Mesenchymal stem cell (in vitro differentiated cells and primary cell): ENCODE measurements around the gene HHIPL1.

Experiments
- DNase-seq: peaks from one replicate; pipeline ENCODE4 v3.0.0-alpha.2; 2013
- H2AFZ ChIP-seq: one replicate; pipeline ENCODE4 v1.6.1; 2013; ENCODE audit warnings: low read depth, mild to moderate bottlenecking, control low read depth, inconsistent platforms, low read length, moderate library complexity
- H2AK5ac ChIP-seq: 2 replicates; pipeline ENCODE4 v1.6.1; 2013; ENCODE audit warnings: low read length, moderate library complexity, mild to moderate bottlenecking, inconsistent platforms; ENCODE audit not compliant: severe bottlenecking
- H2BK120ac ChIP-seq: one replicate; pipeline ENCODE4 v1.6.1; 2013; ENCODE audit warnings: low read depth, mild to moderate bottlenecking, inconsistent platforms, low read length, moderate library complexity
- H2BK12ac ChIP-seq, 2 experiments: one replicate each; pipeline ENCODE4 v1.6.1; 2013; ENCODE audit warnings: inconsistent platforms in 2 of 2, low read length in 2 of 2, mild to moderate bottlenecking in 2 of 2, moderate library complexity in 2 of 2, control low read depth in 1 of 2
- H2BK15ac ChIP-seq: one replicate; pipeline ENCODE4 v1.6.1; 2013; ENCODE audit warnings: mild to moderate bottlenecking, low read depth, inconsistent platforms; ENCODE audit not compliant: poor library complexity, severe bottlenecking
- H2BK5ac ChIP-seq: 2 replicates; pipeline ENCODE4 v1.6.1; 2013; ENCODE audit warnings: low read depth, mild to moderate bottlenecking, low read length, control low read depth, inconsistent platforms; ENCODE audit not compliant: poor library complexity, severe bottlenecking
- H3K14ac ChIP-seq, 2 experiments: one replicate each; pipeline ENCODE4 v1.6.1; 2013; ENCODE audit warnings: inconsistent platforms in 2 of 2, low read length in 2 of 2, control low read depth in 1 of 2, mild to moderate bottlenecking in 1 of 2, moderate library complexity in 1 of 2
- H3K18ac ChIP-seq, 2 experiments: one replicate each; pipeline ENCODE4 v1.6.1; 2013; ENCODE audit warnings: inconsistent platforms in 2 of 2, low read length in 2 of 2, control low read depth in 1 of 2, low read depth in 1 of 2, mild to moderate bottlenecking in 1 of 2
- H3K23ac ChIP-seq, 2 experiments: one replicate each; pipeline ENCODE4 v1.6.1; 2013; ENCODE audit warnings: inconsistent platforms in 2 of 2, low read length in 2 of 2, mild to moderate bottlenecking in 2 of 2, moderate library complexity in 2 of 2, control low read depth in 1 of 2
- H3K27ac ChIP-seq: 2 replicates; pipeline ENCODE4 v1.5.1; 2013; ENCODE audit warnings: mild to moderate bottlenecking, moderate library complexity, low read length, control low read depth, inconsistent platforms; ENCODE audit not compliant: poor library complexity, severe bottlenecking
- H3K27me3 ChIP-seq, 2 experiments: 2 replicates each; pipeline versions ENCODE4 v1.6.1 to v1.7.0; 2013; ENCODE audit warnings: low read length in 2 of 2, mild to moderate bottlenecking in 2 of 2, moderate library complexity in 2 of 2, control low read depth in 1 of 2, inconsistent platforms in 1 of 2; ENCODE audit not compliant: control insufficient read depth in 1 of 2, insufficient read depth in 1 of 2
- H3K36me3 ChIP-seq, 2 experiments: 2 replicates each; pipeline versions ENCODE4 v1.6.1 to v1.7.0; 2013; ENCODE audit warnings: low read length in 2 of 2, control low read depth in 1 of 2, inconsistent platforms in 1 of 2, low read depth in 1 of 2, mild to moderate bottlenecking in 1 of 2; ENCODE audit not compliant: insufficient read depth in 2 of 2, control insufficient read depth in 1 of 2
- H3K4ac ChIP-seq, 2 experiments: one replicate each; pipeline ENCODE4 v1.6.1; 2013; ENCODE audit warnings: inconsistent platforms in 2 of 2, low read length in 2 of 2, mild to moderate bottlenecking in 2 of 2, moderate library complexity in 2 of 2, control low read depth in 1 of 2, low read depth in 1 of 2
- H3K4me1 ChIP-seq: 2 replicates; pipeline ENCODE4 v1.6.1; 2013; ENCODE audit warnings: low read depth, low read length, control low read depth; ENCODE audit not compliant: control insufficient read depth, insufficient read depth
- H3K4me2 ChIP-seq: 2 replicates; pipeline ENCODE4 v1.6.1; 2013; ENCODE audit warnings: low read length, mild to moderate bottlenecking, inconsistent platforms; ENCODE audit not compliant: poor library complexity, severe bottlenecking
- H3K4me3 ChIP-seq, 2 experiments: 2 replicates each; pipeline versions ENCODE4 v1.5.1 to v1.7.0; 2013; ENCODE audit warnings: low read length in 2 of 2, mild to moderate bottlenecking in 2 of 2, control low read depth in 1 of 2, low read depth in 1 of 2; ENCODE audit not compliant: insufficient read depth in 1 of 2
- H3K79me1 ChIP-seq: replicated peaks from 2 replicates; pipeline ENCODE4 v1.6.1; 2013; ENCODE audit warnings: mild to moderate bottlenecking, control low read depth, low read length, inconsistent platforms; ENCODE audit not compliant: poor library complexity, severe bottlenecking
- H3K9ac ChIP-seq: 2 replicates; pipeline ENCODE4 v1.7.0; 2013; ENCODE audit warnings: mild to moderate bottlenecking, low read length, moderate library complexity
- H3K9me3 ChIP-seq: 2 replicates; pipeline ENCODE4 v1.7.0; 2013; ENCODE audit warnings: mild to moderate bottlenecking, low read length; ENCODE audit not compliant: control insufficient read depth
- H4K8ac ChIP-seq: one replicate; pipeline ENCODE4 v1.6.1; 2013; ENCODE audit warnings: inconsistent platforms, mild to moderate bottlenecking, low read length, moderate library complexity
- H4K91ac ChIP-seq: one replicate; pipeline ENCODE4 v1.6.1; 2013; ENCODE audit warnings: mild to moderate bottlenecking, low read length, inconsistent platforms
- WGBS: methylation state at CpG from one replicate; pipeline ENCODE4 v1.1.7; 2013; ENCODE audit warnings: mixed read lengths; 5-methylcytosine and 5-hydroxymethylcytosine counted together

HHIPL1 gene

DNA sequence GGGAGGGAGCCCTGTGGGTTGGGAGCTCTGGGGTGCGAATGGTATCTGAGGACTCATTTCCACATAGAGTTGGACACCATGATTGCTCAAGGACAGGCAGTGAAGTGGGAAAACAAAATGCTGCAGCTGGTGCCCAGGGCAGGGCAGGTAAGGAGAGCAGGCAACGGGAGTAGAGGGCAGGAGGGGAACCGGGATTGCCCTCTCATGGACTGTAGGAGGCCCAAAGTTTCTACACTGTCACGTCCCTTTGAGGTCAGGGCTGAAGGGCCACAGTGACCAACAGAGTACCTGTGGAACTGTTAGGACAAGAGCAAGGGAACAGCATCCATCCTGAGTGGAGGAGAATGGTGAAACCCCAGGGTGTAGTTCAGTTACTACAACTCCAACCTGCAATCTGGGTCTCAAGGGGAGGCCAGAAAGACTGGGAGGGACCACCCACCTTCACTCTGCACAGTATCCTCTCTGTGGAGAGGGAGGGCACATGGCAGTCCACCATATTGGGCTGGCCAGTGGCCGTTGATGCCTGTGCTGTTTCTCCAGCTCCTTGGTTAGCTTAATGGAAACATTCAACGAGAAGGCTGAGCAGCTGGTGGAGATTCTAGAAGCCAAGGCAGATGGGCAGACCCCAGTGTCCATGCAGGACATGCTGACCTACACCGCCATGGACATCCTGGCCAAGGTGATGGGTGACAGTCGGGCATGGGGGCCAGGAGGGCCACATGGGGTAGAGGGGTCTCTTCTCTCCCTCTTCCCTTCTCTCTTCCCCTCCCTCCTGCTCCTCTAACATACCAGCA is 61.4 kb downstream of the HHIPL1 start:
- 67% methylated on average over 8 of the region's 8 CpGs for WGBS

DNA sequence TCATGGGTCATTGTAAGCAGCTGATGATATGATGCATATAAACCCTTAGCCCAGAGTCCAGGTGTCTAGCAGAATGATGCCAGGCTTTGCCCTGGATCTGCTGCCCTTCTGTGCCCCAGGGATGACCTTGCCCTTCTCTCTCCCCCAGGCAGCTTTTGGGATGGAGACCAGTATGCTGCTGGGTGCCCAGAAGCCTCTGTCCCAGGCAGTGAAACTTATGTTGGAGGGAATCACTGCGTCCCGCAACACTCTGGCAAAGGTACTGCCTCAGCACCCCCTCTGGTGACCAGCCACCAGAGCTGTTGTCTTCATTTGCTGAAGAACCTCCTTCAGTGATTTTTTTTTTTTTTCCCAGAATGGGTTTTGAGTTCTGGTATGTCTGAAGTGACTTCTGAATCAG is 62.5 kb downstream of the HHIPL1 start:
- Histone ChIP-seq H3K36me3 (no peaks in the 10 kb centered on the region), H3K9ac (no peak overlapping the region)

More for the DNA sequence above, 61.4 kb downstream of the HHIPL1 start:
- Histone ChIP-seq H2BK5ac (no peak overlapping the region), H3K14ac (no peak overlapping the region), H3K23ac (no peak overlapping the region), H3K27ac (no peak overlapping the region), H3K4me2 (no peak overlapping the region), H3K4me1 (no peaks in the 10 kb centered on the region), H3K79me1 (no peaks in the 10 kb centered on the region), H3K9me3 (peaks cover 23% of the 10 kb centered on the region), H2AFZ (no peak overlapping the region), H2BK12ac (no peak overlapping the region), H3K4me3 (no peak overlapping the region), H3K4ac (no peak overlapping the region), H2BK15ac (no peak overlapping the region), H3K9ac (no peak overlapping the region), H3K27me3 (no peaks in the 10 kb centered on the region), H2BK120ac (no peak overlapping the region), H4K91ac (no peak overlapping the region), H3K18ac (no peak overlapping the region), H4K8ac (no peak overlapping the region), H2AK5ac (no peak overlapping the region), H3K36me3 (no peaks in the 10 kb centered on the region)
- DNase-seq, result no peak

DNA sequence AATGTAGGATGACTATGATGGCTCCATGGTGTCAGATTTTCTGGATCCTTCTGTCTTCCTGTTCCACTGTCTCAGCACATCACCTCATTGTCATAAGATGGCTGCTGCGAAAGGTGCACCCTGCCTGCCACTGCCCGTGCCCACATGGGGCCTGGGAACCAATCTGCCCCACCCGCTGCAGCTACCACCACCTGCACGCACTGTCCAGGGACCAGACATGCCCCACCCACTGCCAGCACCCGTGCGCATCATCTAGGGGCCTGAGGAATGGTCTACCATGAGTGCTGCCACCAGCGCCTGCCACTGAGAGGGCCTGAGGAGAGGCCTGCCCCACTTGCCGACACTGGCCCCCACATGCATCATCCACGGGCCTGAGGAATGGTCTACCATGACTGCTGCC is 63.0 kb downstream of the HHIPL1 start:
- no peaks in the 10 kb centered on the region for H3K27me3 ChIP-seq
- no peak overlapping the region for H4K91ac ChIP-seq
- H2BK120ac ChIP-seq, result no peak overlapping the region
- DNase-seq, result no peak
- H3K4me3 ChIP-seq, result no peak overlapping the region
- H3K18ac ChIP-seq, result no peak overlapping the region
- H2BK12ac ChIP-seq, result no peak overlapping the region
- H3K9me3 ChIP-seq, result peaks cover 27% of the 10 kb centered on the region
- H3K27ac ChIP-seq, result no peak overlapping the region
- H3K4me2 ChIP-seq, result no peak overlapping the region
- no peak overlapping the region for H3K9ac ChIP-seq
- no peak overlapping the region for H3K14ac ChIP-seq
- H3K4me1 ChIP-seq, result no peaks in the 10 kb centered on the region
- no peak overlapping the region for H3K4ac ChIP-seq
- no peak overlapping the region for H3K23ac ChIP-seq
- no peak overlapping the region for H2BK15ac ChIP-seq
- H3K36me3 ChIP-seq, result no peaks in the 10 kb centered on the region
- no peak overlapping the region for H2BK5ac ChIP-seq
- 87% methylated on average over 9 of the region's 9 CpGs for WGBS
- no peak overlapping the region for H2AK5ac ChIP-seq
- no peaks in the 10 kb centered on the region for H3K79me1 ChIP-seq
- H2AFZ ChIP-seq, result no peak overlapping the region
- H4K8ac ChIP-seq, result no peak overlapping the region

More for the DNA sequence above, 62.5 kb downstream of the HHIPL1 start:
- Histone ChIP-seq H3K4me2 (no peak overlapping the region), H3K18ac (no peak overlapping the region), H3K9me3 (peaks cover 23% of the 10 kb centered on the region), H2BK5ac (no peak overlapping the region), H3K79me1 (no peaks in the 10 kb centered on the region), H3K23ac (no peak overlapping the region), H2BK15ac (no peak overlapping the region), H3K27me3 (no peaks in the 10 kb centered on the region), H3K4me1 (no peaks in the 10 kb centered on the region), H3K4ac (no peak overlapping the region), H4K8ac (no peak overlapping the region), H2AFZ (no peak overlapping the region), H2BK120ac (no peak overlapping the region), H4K91ac (no peak overlapping the region), H2AK5ac (no peak overlapping the region), H2BK12ac (no peak overlapping the region), H3K4me3 (no peak overlapping the region), H3K14ac (no peak overlapping the region), H3K27ac (no peak overlapping the region)
- no peak for DNase-seq
- 100% methylated on average over 1 of the region's 2 CpGs for WGBS

DNA sequence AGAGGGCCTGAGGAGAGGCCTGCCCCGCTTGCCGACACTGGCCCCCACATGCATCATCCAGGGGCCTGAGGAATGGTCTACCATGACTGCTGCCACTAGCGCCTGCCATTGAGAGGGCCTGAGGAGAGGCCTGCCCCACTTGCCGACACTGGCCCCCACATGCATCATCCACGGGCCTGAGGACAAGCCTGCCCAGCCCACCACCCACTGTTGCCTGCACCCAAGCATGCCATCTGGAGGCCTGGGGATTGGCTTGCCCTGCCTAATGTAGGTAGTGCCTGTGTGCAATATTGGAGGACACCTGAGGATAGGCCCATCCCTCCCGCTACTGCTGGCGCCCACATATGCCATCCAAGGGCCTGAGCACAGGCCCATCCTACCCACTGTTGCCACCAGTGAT is 63.5 kb downstream of the HHIPL1 start:
- Histone ChIP-seq H2BK12ac (no peak overlapping the region), H3K14ac (no peak overlapping the region), H2BK5ac (no peak overlapping the region), H3K4me3 (no peak overlapping the region), H4K91ac (no peak overlapping the region), H2AK5ac (no peak overlapping the region), H3K9me3 (peaks cover 23% of the 10 kb centered on the region), H3K18ac (no peak overlapping the region), H3K4me1 (no peaks in the 10 kb centered on the region), H3K23ac (no peak overlapping the region), H3K36me3 (no peaks in the 10 kb centered on the region), H3K9ac (no peak overlapping the region), H2AFZ (no peak overlapping the region), H4K8ac (no peak overlapping the region), H3K27ac (no peak overlapping the region), H3K4me2 (no peak overlapping the region), H3K4ac (no peak overlapping the region), H2BK15ac (no peak overlapping the region), H2BK120ac (no peak overlapping the region), H3K27me3 (no peaks in the 10 kb centered on the region), H3K79me1 (no peaks in the 10 kb centered on the region)
- no peak for DNase-seq
- 79% methylated on average over 7 of the region's 7 CpGs for WGBS
